ENCODE data around the gene PYGL.

DNA sequence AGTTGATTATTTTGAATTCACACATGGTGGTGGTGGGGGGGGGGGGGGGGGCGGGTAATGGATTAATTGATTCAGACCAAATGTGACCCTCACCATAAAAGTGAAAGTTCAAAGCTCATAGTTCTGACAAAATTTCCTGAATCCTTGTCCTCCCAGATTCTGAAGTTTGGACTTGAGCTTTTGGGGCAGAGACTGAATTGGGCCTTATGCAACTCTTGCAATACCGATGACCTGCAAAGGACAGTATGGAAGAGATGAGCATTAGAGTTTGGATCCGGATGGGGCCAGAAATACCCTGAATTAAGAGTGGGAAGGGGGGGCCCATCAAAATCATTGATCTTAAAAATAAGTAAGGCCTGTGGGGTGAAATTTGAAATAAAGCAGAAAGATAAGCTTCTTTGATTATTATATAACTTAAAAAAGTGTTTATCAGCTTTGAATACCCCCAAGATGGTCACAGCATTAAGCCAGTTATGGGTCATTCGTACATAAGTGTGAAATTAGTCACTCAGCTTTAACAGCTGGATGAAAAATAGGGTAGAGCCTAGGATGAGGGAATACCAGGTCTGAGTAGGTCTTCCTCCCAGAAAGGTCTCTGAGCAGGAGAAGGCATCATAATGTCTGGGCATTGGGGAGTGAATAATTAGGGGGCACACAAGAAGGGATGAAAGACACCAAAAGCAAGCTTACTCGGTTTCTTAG is 2.1 kb upstream of the PYGL start:
- TF ChIP-seq, protein P1, sequence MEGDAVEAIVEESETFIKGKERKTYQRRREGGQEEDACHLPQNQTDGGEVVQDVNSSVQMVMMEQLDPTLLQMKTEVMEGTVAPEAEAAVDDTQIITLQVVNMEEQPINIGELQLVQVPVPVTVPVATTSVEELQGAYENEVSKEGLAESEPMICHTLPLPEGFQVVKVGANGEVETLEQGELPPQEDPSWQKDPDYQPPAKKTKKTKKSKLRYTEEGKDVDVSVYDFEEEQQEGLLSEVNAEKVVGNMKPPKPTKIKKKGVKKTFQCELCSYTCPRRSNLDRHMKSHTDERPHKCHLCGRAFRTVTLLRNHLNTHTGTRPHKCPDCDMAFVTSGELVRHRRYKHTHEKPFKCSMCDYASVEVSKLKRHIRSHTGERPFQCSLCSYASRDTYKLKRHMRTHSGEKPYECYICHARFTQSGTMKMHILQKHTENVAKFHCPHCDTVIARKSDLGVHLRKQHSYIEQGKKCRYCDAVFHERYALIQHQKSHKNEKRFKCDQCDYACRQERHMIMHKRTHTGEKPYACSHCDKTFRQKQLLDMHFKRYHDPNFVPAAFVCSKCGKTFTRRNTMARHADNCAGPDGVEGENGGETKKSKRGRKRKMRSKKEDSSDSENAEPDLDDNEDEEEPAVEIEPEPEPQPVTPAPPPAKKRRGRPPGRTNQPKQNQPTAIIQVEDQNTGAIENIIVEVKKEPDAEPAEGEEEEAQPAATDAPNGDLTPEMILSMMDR (IDR thresholded peaks at IDR 0.05; ENCODE audit: low read depth, low read length): no peak
- TF ChIP-seq EZH2phosphoT487 (IDR thresholded peaks at IDR 0.05; ENCODE audit: low read depth): no peak
